Parathyroid adenoma (tissue), 2 donors: ENCODE data around the gene TBC1D22A.

Experiments
- H2AFZ ChIP-seq: fragments of 300-600 bp; sonication (generic); one replicate; pipeline ENCODE4 v1.7.0; 2017; ENCODE audit warnings: antibody characterized with exemption, mild to moderate bottlenecking
- H3K27ac ChIP-seq: fragments of 300-600 bp; sonication (generic); one replicate; pipeline ENCODE4 v1.7.0; 2017
- H3K27me3 ChIP-seq: fragments of 300-600 bp; sonication (generic); one replicate; pipeline ENCODE4 v1.7.0; 2017; ENCODE audit warnings: low read length; ENCODE audit not compliant: control insufficient read depth, insufficient read depth
- H3K36me3 ChIP-seq: fragments of 300-600 bp; sonication (generic); one replicate; pipeline ENCODE4 v1.7.0; 2017; ENCODE audit warnings: low read length; ENCODE audit not compliant: control insufficient read depth, insufficient read depth
- H3K4me1 ChIP-seq: fragments of 300-600 bp; sonication (generic); one replicate; pipeline ENCODE4 v1.7.0; 2017; ENCODE audit warnings: control low read depth
- H3K4me2 ChIP-seq: fragments of 300-600 bp; sonication (generic); one replicate; pipeline ENCODE4 v1.7.0; 2017; ENCODE audit warnings: low read length
- H3K4me3 ChIP-seq: fragments of 300-600 bp; sonication (generic); one replicate; pipeline ENCODE4 v1.7.0; 2017; ENCODE audit warnings: low read depth, low read length
- H3K79me2 ChIP-seq: fragments of 300-600 bp; sonication (generic); one replicate; pipeline ENCODE4 v1.7.0; 2017; ENCODE audit warnings: control low read depth
- H3K9ac ChIP-seq: fragments of 300-600 bp; sonication (generic); one replicate; pipeline ENCODE4 v1.7.0; 2017; ENCODE audit warnings: mild to moderate bottlenecking
- H3K9me3 ChIP-seq: fragments of 300-600 bp; sonication (generic); one replicate; pipeline ENCODE4 v1.7.0; 2017; ENCODE audit warnings: low read length; ENCODE audit not compliant: control insufficient read depth
- TF ChIP-seq, protein P1 (sequence below): fragments of 300-600 bp; sonication (generic); IDR thresholded peaks from one replicate; pipeline ENCODE4 v1.7.0; 2017; ENCODE audit warnings: antibody characterized with exemption, mild to moderate bottlenecking
- donor health status: primary hyperparathyroidism.

Gene TBC1D22A

GRCh38 chr22:46962406-46962805 lies 200.0 kb downstream of the TBC1D22A start:
- H3K4me3 ChIP-seq, result no peak overlapping the region
- TF ChIP-seq, protein P1, sequence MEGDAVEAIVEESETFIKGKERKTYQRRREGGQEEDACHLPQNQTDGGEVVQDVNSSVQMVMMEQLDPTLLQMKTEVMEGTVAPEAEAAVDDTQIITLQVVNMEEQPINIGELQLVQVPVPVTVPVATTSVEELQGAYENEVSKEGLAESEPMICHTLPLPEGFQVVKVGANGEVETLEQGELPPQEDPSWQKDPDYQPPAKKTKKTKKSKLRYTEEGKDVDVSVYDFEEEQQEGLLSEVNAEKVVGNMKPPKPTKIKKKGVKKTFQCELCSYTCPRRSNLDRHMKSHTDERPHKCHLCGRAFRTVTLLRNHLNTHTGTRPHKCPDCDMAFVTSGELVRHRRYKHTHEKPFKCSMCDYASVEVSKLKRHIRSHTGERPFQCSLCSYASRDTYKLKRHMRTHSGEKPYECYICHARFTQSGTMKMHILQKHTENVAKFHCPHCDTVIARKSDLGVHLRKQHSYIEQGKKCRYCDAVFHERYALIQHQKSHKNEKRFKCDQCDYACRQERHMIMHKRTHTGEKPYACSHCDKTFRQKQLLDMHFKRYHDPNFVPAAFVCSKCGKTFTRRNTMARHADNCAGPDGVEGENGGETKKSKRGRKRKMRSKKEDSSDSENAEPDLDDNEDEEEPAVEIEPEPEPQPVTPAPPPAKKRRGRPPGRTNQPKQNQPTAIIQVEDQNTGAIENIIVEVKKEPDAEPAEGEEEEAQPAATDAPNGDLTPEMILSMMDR, result no peak
- H3K27me3 ChIP-seq, result no peaks in the 10 kb centered on the region
- no peaks in the 10 kb centered on the region for H3K9me3 ChIP-seq
- no peaks in the 10 kb centered on the region for H3K36me3 ChIP-seq
- H3K27ac ChIP-seq, result no peak overlapping the region
- H3K4me1 ChIP-seq, result no peaks in the 10 kb centered on the region
- H3K4me2 ChIP-seq, result no peak overlapping the region
- H2AFZ ChIP-seq, result no peak overlapping the region
- no peaks in the 10 kb centered on the region for H3K79me2 ChIP-seq
- H3K9ac ChIP-seq, result no peak overlapping the region

DNA sequence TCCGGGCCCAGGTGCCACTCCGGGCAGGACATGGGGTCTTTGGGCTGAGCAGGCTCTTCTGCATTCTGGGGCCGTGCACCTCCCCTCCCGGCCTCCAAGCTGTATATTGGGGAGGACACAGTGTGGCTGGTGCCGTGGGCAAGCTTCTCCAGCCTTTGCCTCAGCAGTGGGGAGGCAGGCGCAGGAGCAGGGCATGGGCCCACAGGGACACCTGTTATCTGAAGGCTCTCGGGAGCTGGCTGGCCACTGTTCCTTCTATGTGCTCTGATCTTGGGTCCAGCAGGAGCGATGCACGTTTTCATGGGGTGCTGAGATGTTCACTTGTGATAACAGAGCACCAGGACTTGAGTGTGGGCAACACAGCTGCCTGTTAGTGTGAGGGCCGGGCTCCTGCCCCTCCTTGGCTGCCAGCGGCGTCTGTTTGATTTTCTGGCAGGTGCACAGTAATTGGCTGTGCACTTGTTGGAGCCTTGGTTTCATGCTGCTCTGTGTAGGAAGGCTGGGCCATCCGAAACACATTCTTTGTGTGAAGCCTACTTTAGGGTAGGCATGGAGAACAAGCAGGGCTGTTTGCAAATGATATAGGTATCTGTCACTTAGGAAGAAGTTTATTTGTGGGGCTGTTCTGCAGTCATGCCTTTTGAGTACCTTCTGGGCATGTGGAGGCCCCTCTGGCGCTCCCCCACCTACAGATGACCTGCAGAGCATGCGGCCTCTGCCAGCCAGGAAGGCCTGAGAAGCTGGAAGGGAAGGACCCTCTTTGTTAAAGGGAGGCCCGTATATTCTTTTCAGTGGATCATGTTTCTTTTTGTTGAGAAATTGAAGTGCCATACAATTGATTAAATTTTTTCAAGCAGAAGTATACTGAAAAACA lies 201.5 kb downstream of the TBC1D22A start:
- H2AFZ ChIP-seq, result no peak overlapping the region
- H3K4me3 ChIP-seq, result no peak overlapping the region
- no peaks in the 10 kb centered on the region for H3K9me3 ChIP-seq
- no peaks in the 10 kb centered on the region for H3K27me3 ChIP-seq
- H3K36me3 ChIP-seq, result no peaks in the 10 kb centered on the region
- no peaks in the 10 kb centered on the region for H3K79me2 ChIP-seq
- TF ChIP-seq, protein P1, result no peak
- no peak overlapping the region for H3K4me2 ChIP-seq
- H3K4me1 ChIP-seq, result no peaks in the 10 kb centered on the region
- no peak overlapping the region for H3K9ac ChIP-seq
- no peak overlapping the region for H3K27ac ChIP-seq

DNA sequence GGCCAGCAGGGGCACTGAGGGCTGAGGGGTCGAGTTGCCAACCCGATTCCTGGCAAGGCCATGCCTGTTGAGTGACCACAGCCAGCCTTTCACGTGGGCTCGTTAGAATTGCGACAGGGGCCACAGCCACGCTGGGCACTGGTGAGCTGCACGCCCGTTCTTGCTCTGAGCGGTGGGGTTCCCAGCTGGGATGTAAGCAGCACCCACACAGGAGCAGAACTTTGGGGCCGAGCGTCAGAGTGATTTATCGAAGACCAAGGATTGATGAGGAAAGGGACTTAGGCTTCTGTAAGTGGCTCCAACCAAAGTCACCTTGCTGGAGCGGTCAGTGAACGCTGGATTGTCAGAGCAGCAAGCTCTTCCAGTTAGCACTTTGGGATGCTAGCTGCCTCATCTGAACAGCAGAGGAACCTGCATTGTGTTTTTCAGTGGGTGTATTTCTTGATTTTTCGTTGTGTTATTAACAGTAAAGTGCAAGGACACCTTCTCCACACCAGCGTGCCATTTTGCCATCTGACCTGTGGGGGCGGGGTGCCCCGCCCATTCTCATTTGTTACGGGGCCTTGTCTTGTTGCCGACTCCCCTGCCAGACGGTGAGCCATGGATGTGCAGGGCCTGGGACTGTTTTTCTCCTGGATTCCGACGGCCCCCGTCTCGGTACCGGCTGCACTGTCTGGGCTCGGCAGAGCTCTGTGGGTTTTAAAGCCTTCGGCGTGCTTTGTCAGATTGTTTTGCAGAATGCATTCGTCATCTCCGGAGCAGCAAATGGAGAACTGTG lies 202.5 kb downstream of the TBC1D22A start:
- TF ChIP-seq, protein P1, result no peak
- Histone ChIP-seq H3K4me1 (no peaks in the 10 kb centered on the region), H3K79me2 (no peaks in the 10 kb centered on the region), H3K4me3 (no peak overlapping the region), H3K27me3 (no peaks in the 10 kb centered on the region), H2AFZ (no peak overlapping the region), H3K27ac (no peak overlapping the region), H3K9ac (no peak overlapping the region), H3K36me3 (no peaks in the 10 kb centered on the region), H3K9me3 (no peaks in the 10 kb centered on the region), H3K4me2 (no peak overlapping the region)

- H3K27me3 ChIP-seq, result no peaks in the 10 kb centered on the region
- H3K9me3 ChIP-seq, result no peaks in the 10 kb centered on the region
- no peak overlapping the region for H3K4me3 ChIP-seq
- no peak overlapping the region for H3K27ac ChIP-seq
- no peak overlapping the region for H3K4me2 ChIP-seq
- TF ChIP-seq, protein P1, result no peak
- no peaks in the 10 kb centered on the region for H3K79me2 ChIP-seq
- no peaks in the 10 kb centered on the region for H3K4me1 ChIP-seq
- no peaks in the 10 kb centered on the region for H3K36me3 ChIP-seq
- no peak overlapping the region for H3K9ac ChIP-seq
- no peak overlapping the region for H2AFZ ChIP-seq
Measured at GRCh38 chr22:46965555-46966494, 203.4 kb downstream of the TBC1D22A start.
